Measurements from ENCODE around the gene SORCS2.

- TF ChIP-seq CTCF (IDR thresholded peaks at IDR 0.05) (no peak), POLR2AphosphoS5 (IDR thresholded peaks at IDR 0.05) (no peak), POLR2A (IDR thresholded peaks at IDR 0.05) (no peak), EP300 (IDR thresholded peaks at IDR 0.05) (no peak)
These were observed 513.3 kb downstream of the SORCS2 start for GRCh38 chr4:7705593-7705992.
